ENCODE results near the gene SOX8.

The SOX8 gene

GRCh38 chr16:973366-973765 lies 8.2 kb upstream of the SOX8 start:
- Histone ChIP-seq H3K27me3 (ENCODE audit: low read length) (no peaks in the 10 kb centered on the region), H3K27ac (ENCODE audit: low read depth, low read length) (0 out of 2 replicates have a peak overlapping the region, but pooled peaks have one; percentile 16)

GRCh38 chr16:974001-974601 lies 7.5 kb upstream of the SOX8 start:
- Histone ChIP-seq H3K36me3 (ENCODE audit: low read length) (no peaks in the 10 kb centered on the region), H3K27ac (ENCODE audit: low read depth, low read length) (peak overlapping the region; percentile 12; the same call in 1 of the 2 replicates), H4K20me1 (ENCODE audit: low read depth, low read length) (no peaks in the 10 kb centered on the region), H3K4me3 (ENCODE audit: insufficient read depth, low read length, poor library complexity, severe bottlenecking) (no peak overlapping the region), H3F3A (ENCODE audit: insufficient read depth) (peaks cover 8% of the 10 kb centered on the region; the same call in 1 of the 2 replicates), H3K27me3 (ENCODE audit: low read length) (no peaks in the 10 kb centered on the region), H3K4me2 (ENCODE audit: low read depth, low read length, poor library complexity, severe bottlenecking) (no peak overlapping the region), H3K9me3 (ENCODE audit: insufficient read depth, low read length) (no peaks in the 10 kb centered on the region), H3K79me2 (ENCODE audit: insufficient read depth, low read length) (no peaks in the 10 kb centered on the region), H2AFZ (ENCODE audit: low read depth, low read length, severe bottlenecking) (no peak overlapping the region), H3K9me2 (replicated peaks; ENCODE audit: insufficient read depth, low read length) (no peaks in the 10 kb centered on the region), H3K9ac (ENCODE audit: low read length) (no peak overlapping the region)
- no peak for TF ChIP-seq EZH2phosphoT487 (conservative IDR thresholded peaks at IDR 0.05; ENCODE audit: low read length)
- TF ChIP-seq CTCF (IDR thresholded peaks at IDR 0.05; ENCODE audit: insufficient read depth, low read length, poor library complexity, severe bottlenecking): no peak

More at GRCh38 chr16:973366-973765, 8.2 kb upstream of the SOX8 start:
- no peak overlapping the region for H3K4me2 ChIP-seq (ENCODE audit: low read depth, low read length, poor library complexity, severe bottlenecking)
- H2AFZ ChIP-seq (ENCODE audit: low read depth, low read length, severe bottlenecking): no peak overlapping the region
- H3K9ac ChIP-seq (ENCODE audit: low read length): no peak overlapping the region
- H3K9me3 ChIP-seq (ENCODE audit: insufficient read depth, low read length): no peaks in the 10 kb centered on the region
- H3K4me3 ChIP-seq (ENCODE audit: insufficient read depth, low read length, poor library complexity, severe bottlenecking): no peak overlapping the region
- peaks cover 8% of the 10 kb centered on the region; the same call in 1 of the 2 replicates for H3F3A ChIP-seq (ENCODE audit: insufficient read depth)
- H3K9me2 ChIP-seq (replicated peaks; ENCODE audit: insufficient read depth, low read length): no peaks in the 10 kb centered on the region
- no peaks in the 10 kb centered on the region for H3K79me2 ChIP-seq (ENCODE audit: insufficient read depth, low read length)
- TF ChIP-seq CTCF (IDR thresholded peaks at IDR 0.05; ENCODE audit: insufficient read depth, low read length, poor library complexity, severe bottlenecking): no peak
- TF ChIP-seq EZH2phosphoT487 (conservative IDR thresholded peaks at IDR 0.05; ENCODE audit: low read length): no peak
- no peaks in the 10 kb centered on the region for H3K36me3 ChIP-seq (ENCODE audit: low read length)
- no peaks in the 10 kb centered on the region for H4K20me1 ChIP-seq (ENCODE audit: low read depth, low read length)

GRCh38 chr16:974611-975261 lies 6.8 kb upstream of the SOX8 start:
- Histone ChIP-seq H3F3A (ENCODE audit: insufficient read depth) (peaks cover 8% of the 10 kb centered on the region; the same call in 1 of the 2 replicates), H3K79me2 (ENCODE audit: insufficient read depth, low read length) (no peaks in the 10 kb centered on the region), H3K27me3 (ENCODE audit: low read length) (no peaks in the 10 kb centered on the region), H3K36me3 (ENCODE audit: low read length) (no peaks in the 10 kb centered on the region), H3K9ac (ENCODE audit: low read length) (no peak overlapping the region), H4K20me1 (ENCODE audit: low read depth, low read length) (no peaks in the 10 kb centered on the region), H2AFZ (ENCODE audit: low read depth, low read length, severe bottlenecking) (no peak overlapping the region), H3K4me2 (ENCODE audit: low read depth, low read length, poor library complexity, severe bottlenecking) (no peak overlapping the region), H3K4me3 (ENCODE audit: insufficient read depth, low read length, poor library complexity, severe bottlenecking) (no peak overlapping the region), H3K9me3 (ENCODE audit: insufficient read depth, low read length) (no peaks in the 10 kb centered on the region), H3K9me2 (replicated peaks; ENCODE audit: insufficient read depth, low read length) (no peaks in the 10 kb centered on the region), H3K27ac (ENCODE audit: low read depth, low read length) (no peak overlapping the region)
- TF ChIP-seq EZH2phosphoT487 (conservative IDR thresholded peaks at IDR 0.05; ENCODE audit: low read length): no peak
- TF ChIP-seq CTCF (IDR thresholded peaks at IDR 0.05; ENCODE audit: insufficient read depth, low read length, poor library complexity, severe bottlenecking): no peak

Measured in SU-DHL-6 (cell line).